BE2C (cell line): ENCODE data around the gene ATP1A2.

Experiments used
- DNase-seq: peaks from one replicate; pipeline ENCODE4 v3.0.0-alpha.2; 2020
- H3K27me3 ChIP-seq: fragments of 250-450 bp; sonication (Bioruptor Pico); 2 replicates; pipeline ENCODE4 v1.5.1; 2020; ENCODE audit warnings: mild to moderate bottlenecking
- H3K36me3 ChIP-seq: fragments of 250-450 bp; sonication (Bioruptor Pico); 2 replicates; pipeline ENCODE4 v1.5.1; 2020; ENCODE audit warnings: mild to moderate bottlenecking
- H3K4me1 ChIP-seq: fragments of 250-450 bp; sonication (Bioruptor Pico); 2 replicates; pipeline ENCODE4 v1.5.1; 2020
- H3K4me3 ChIP-seq: 2 replicates; pipeline ENCODE4 v1.5.1; 2011; ENCODE audit warnings: low read depth, low read length
- H3K9me3 ChIP-seq: fragments of 250-450 bp; sonication (Bioruptor Pico); 2 replicates; pipeline ENCODE4 v1.5.1; 2020
- TF ChIP-seq, protein P1 (sequence below): IDR thresholded peaks from 2 replicates; pipeline ENCODE4 v1.5.1; 2012; ENCODE audit warnings: mild to moderate bottlenecking, low read depth, low read length

The ATP1A2 gene

DNA sequence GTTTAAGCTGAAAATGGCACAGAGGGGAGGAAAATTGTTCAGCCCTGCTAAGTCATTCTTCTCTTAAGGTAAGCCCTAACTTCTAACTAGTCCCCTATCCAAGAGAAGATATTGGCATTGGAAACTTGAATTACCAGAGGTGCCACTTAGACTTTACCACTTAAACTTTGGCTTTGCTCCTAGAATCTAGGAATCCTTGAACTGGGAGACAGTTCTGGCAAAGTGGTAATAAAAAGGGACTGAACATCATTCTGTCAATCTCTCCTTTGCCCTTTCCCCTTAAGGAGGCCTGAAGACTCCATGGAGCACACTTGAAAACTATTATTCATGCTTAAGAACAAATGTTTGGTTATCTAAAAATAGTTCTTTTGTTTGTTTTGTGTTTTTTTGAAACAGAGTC is 44.3 kb downstream of the ATP1A2 start:
- no peaks in the 10 kb centered on the region for H3K9me3 ChIP-seq
- H3K27me3 ChIP-seq: peaks cover 8% of the 10 kb centered on the region
- no peaks in the 10 kb centered on the region for H3K4me1 ChIP-seq
- H3K36me3 ChIP-seq: no peaks in the 10 kb centered on the region
- no peak overlapping the region for H3K4me3 ChIP-seq
- TF ChIP-seq, protein P1, sequence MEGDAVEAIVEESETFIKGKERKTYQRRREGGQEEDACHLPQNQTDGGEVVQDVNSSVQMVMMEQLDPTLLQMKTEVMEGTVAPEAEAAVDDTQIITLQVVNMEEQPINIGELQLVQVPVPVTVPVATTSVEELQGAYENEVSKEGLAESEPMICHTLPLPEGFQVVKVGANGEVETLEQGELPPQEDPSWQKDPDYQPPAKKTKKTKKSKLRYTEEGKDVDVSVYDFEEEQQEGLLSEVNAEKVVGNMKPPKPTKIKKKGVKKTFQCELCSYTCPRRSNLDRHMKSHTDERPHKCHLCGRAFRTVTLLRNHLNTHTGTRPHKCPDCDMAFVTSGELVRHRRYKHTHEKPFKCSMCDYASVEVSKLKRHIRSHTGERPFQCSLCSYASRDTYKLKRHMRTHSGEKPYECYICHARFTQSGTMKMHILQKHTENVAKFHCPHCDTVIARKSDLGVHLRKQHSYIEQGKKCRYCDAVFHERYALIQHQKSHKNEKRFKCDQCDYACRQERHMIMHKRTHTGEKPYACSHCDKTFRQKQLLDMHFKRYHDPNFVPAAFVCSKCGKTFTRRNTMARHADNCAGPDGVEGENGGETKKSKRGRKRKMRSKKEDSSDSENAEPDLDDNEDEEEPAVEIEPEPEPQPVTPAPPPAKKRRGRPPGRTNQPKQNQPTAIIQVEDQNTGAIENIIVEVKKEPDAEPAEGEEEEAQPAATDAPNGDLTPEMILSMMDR: no peak
- no peak for DNase-seq

DNA sequence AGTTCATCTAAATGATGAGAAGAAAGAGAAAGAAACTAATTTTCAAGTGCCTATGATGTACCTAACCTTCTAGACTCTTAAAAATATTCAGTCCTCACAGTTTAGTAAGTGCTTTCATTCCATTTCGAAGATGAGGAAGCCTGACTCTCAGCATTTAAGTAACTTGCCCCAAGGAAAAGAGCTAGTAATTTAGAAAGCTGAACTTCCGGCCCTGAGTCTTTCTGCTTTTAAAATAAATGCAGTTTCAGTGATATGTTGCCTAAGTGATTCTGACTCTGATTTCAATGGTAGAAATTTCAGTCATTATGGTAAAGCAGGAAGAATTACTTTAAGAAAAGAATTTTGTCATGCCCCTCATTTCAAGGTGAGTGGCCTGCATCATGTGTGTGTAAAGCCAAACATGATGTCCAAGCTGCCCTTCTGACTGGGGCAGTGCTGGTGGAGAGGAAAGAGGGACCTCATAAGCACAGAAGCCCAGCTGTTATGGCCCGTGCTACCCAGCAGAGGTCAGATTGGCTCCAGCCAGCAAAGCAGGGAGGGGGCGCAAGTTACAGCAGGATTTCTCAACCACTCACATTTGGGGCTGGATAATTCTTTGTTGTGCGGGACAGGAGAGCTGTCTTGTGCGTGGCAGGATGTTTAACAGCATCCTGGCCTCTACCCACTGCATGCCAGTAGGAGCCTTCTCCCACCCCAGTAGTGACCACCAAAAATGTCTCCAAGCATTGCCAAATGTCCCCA is 46.6 kb downstream of the ATP1A2 start:
- H3K27me3 ChIP-seq: peaks cover 20% of the 10 kb centered on the region
- DNase-seq: no peak
- no peaks in the 10 kb centered on the region for H3K36me3 ChIP-seq
- TF ChIP-seq, protein P1: peak; percentile 39
- H3K9me3 ChIP-seq: no peaks in the 10 kb centered on the region
- H3K4me1 ChIP-seq: no peaks in the 10 kb centered on the region
- H3K4me3 ChIP-seq: no peak overlapping the region

DNA sequence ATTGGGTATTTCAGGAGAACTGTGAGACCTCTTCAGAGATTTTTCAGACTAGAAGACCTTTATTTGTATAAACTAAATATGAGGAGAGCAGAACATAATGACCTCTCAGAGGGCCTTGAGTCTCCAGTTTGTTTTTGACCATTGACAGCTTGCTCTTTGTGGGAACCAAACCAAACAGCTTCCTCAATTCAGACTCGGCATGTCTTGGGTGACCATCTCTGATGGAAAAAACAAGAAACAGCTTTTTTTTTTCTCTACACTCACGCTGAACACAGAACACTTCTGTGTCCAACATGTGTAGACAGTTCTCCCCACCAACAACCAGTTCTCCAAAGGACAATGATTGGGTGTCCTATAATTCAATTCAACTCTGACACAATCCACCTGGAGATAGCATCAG is 47.4 kb downstream of the ATP1A2 start:
- no peaks in the 10 kb centered on the region for H3K36me3 ChIP-seq
- no peaks in the 10 kb centered on the region for H3K4me1 ChIP-seq
- H3K4me3 ChIP-seq: no peak overlapping the region
- no peak for DNase-seq
- no peaks in the 10 kb centered on the region for H3K9me3 ChIP-seq
- TF ChIP-seq, protein P1: no peak
- peaks cover 17% of the 10 kb centered on the region for H3K27me3 ChIP-seq

DNA sequence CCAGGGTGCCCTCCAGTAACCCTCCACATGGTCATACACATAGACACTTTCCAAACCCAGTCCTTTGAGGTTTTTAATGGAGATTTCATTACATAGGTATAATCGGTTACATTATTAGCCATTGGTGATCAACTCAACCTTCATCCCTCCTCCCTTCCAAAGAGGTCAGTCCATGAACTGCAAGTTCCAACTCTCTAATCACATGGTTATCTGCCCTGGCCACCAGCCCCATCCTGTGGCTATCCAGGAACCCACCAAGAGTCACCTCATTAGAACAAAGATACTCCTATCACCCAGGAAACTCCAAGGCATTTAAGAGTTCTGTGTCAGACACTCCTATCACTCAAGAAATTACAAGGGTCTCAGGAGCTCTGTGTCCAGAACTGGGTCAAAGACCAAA is 48.1 kb downstream of the ATP1A2 start:
- H3K4me1 ChIP-seq: no peaks in the 10 kb centered on the region
- TF ChIP-seq, protein P1: no peak
- DNase-seq: no peak
- H3K4me3 ChIP-seq: no peak overlapping the region
- H3K36me3 ChIP-seq: no peaks in the 10 kb centered on the region
- H3K9me3 ChIP-seq: no peaks in the 10 kb centered on the region
- H3K27me3 ChIP-seq: peaks cover 15% of the 10 kb centered on the region

DNA sequence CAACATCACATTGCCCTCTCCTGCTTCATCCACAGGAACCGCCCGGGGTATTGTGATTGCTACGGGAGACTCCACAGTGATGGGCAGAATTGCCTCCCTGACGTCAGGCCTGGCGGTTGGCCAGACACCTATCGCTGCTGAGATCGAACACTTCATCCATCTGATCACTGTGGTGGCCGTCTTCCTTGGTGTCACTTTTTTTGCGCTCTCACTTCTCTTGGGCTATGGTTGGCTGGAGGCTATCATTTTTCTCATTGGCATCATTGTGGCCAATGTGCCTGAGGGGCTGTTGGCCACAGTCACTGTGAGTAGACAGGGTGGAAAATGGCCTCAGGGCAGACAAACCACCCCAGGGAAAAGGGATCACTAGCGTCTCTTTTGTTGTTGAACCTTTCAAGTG is 48.6 kb downstream of the ATP1A2 start:
- Histone ChIP-seq H3K27me3 (peaks cover 15% of the 10 kb centered on the region), H3K4me1 (no peaks in the 10 kb centered on the region), H3K9me3 (no peaks in the 10 kb centered on the region), H3K4me3 (no peak overlapping the region), H3K36me3 (no peaks in the 10 kb centered on the region)
- no peak for DNase-seq
- TF ChIP-seq, protein P1: no peak

DNA sequence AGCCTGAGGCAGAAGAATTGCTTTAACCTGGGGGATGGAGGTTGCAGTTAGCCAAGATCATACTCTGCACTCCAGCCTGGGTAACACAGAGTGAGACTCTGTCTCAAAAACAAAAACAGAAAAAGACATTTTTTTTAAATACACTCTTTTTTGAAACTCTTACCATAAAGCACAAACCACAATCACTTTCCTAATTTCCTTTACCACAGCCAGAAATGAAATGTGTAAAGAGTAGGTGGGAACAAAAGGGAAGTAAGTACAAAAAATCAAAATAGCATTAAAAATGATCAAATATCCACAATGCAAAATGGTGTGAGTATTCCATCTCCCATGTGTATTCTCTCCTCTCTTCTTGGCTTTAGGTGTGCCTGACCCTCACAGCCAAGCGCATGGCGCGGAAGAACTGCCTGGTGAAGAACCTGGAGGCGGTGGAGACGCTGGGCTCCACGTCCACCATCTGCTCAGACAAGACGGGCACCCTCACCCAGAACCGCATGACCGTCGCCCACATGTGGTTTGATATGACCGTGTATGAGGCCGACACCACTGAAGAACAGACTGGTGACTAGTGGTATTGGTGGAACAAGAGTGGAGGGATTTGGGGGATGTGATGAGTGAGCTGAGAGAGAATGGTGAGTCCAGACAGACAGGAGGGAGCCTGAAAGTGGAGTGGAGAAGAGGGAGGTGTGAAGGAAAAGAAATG is 50.8 kb downstream of the ATP1A2 start:
- no peaks in the 10 kb centered on the region for H3K9me3 ChIP-seq
- no peak overlapping the region for H3K4me3 ChIP-seq
- no peaks in the 10 kb centered on the region for H3K36me3 ChIP-seq
- H3K4me1 ChIP-seq: no peaks in the 10 kb centered on the region
- H3K27me3 ChIP-seq: peaks cover 14% of the 10 kb centered on the region
- TF ChIP-seq, protein P1: no peak
- no peak for DNase-seq
